GM18499 (cell line): ENCODE results near the gene KHDRBS2.

Source experiments
- ATAC-seq: cut with Tn5 transposase; IDR thresholded peaks from one replicate; pipeline ENCODE4 v1.9.1; 2021; ENCODE audit warnings: moderate number of reproducible peaks; ENCODE audit not compliant: insufficient read depth, unreplicated experiment

KHDRBS2 gene

GRCh38 chr6:61679625-61680024 lies 606.4 kb downstream of the KHDRBS2 start:
- no peak for ATAC-seq

DNA sequence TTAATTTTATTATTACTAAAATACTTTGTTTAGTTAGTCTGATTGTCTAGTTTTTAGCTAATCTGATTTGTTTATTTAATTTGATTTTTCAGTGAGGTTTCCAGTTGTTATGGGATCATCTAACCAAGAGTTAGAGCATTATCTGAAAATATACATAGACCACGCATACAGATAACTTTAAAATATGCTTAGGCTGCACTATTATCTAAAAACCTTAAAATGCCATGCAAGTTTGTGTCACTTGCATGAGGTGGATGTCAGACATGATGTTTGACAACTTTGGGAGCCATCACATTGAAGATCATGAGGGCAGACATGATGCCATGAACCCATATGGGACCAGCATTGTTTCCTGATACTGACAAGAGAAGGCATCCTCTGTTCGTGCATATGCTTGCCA lies 610.3 kb downstream of the KHDRBS2 start:
- no peak for ATAC-seq

- ATAC-seq = no peak
Observed at GRCh38 chr6:61649845-61650244, 636.2 kb downstream of the KHDRBS2 start.

DNA sequence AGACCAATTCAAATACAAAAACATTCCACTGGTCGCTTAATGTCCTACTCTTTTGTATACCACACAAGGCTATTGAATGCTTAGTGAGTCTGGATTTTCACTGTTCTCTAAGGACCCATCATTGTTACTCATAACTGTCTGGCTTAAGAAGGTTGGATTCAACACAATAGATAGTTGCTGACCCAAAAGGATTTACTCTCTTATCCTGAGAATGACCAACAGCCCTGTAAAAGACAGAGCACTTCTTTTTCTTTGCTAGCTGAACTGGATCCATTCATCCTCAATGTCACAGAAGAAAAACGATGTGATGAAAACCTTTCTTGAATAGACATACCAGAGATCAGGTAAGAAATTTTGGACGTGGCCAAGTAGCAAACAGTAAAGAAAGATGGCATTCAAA lies 645.6 kb downstream of the KHDRBS2 start:
- ATAC-seq = no peak
